ENCODE results near the gene PDZK1. TPM values are rescaled to one million over a fixed set of nuclear protein-coding genes. Genes with fewer than 3 reads are reported as not detected.

Gene PDZK1
- total RNA-seq, 1 experiment from 2014 or later, result not detected

GRCh38 chr1:145702052-145702451 lies 5.1 kb downstream of the PDZK1 start:
- Histone ChIP-seq H3K79me2 (ENCODE audit: low read length) (no peaks in the 10 kb centered on the region), H3K9me3 (ENCODE audit: low read length) (no peaks in the 10 kb centered on the region), H3K4me1 (ENCODE audit: low read length) (peaks cover 3% of the 10 kb centered on the region), H3K36me3 (ENCODE audit: insufficient read depth, low read length) (no peaks in the 10 kb centered on the region), H3K4me2 (ENCODE audit: low read depth, low read length, poor library complexity, severe bottlenecking) (no peak overlapping the region), H3K27me3 (ENCODE audit: low read length) (no peaks in the 10 kb centered on the region), H3K4me3 (ENCODE audit: low read length) (no peak overlapping the region), H4K20me1 (ENCODE audit: insufficient read depth, low read depth, low read length) (no peaks in the 10 kb centered on the region), H2AFZ (ENCODE audit: low read length) (no peak overlapping the region), H3K9ac (ENCODE audit: low read length) (no peak overlapping the region), H3K27ac (ENCODE audit: low read length) (no peak overlapping the region), H3K9me2 (replicated peaks; ENCODE audit: insufficient read depth, low read length) (no peaks in the 10 kb centered on the region)
- DNase-seq, result no peak

GRCh38 chr1:145701306-145701862 lies 5.8 kb downstream of the PDZK1 start:
- Histone ChIP-seq H3K27ac (ENCODE audit: low read length) (no peak overlapping the region), H3K79me2 (ENCODE audit: low read length) (no peaks in the 10 kb centered on the region), H3K4me3 (ENCODE audit: low read length) (no peak overlapping the region), H3K36me3 (ENCODE audit: insufficient read depth, low read length) (no peaks in the 10 kb centered on the region), H3K4me1 (ENCODE audit: low read length) (peaks cover 3% of the 10 kb centered on the region), H3K9ac (ENCODE audit: low read length) (no peak overlapping the region), H3K9me2 (replicated peaks; ENCODE audit: insufficient read depth, low read length) (no peaks in the 10 kb centered on the region), H2AFZ (ENCODE audit: low read length) (no peak overlapping the region), H3K9me3 (ENCODE audit: low read length) (no peaks in the 10 kb centered on the region), H4K20me1 (ENCODE audit: insufficient read depth, low read depth, low read length) (no peaks in the 10 kb centered on the region), H3K4me2 (ENCODE audit: low read depth, low read length, poor library complexity, severe bottlenecking) (no peak overlapping the region), H3K27me3 (ENCODE audit: low read length) (no peaks in the 10 kb centered on the region)
- DNase-seq, result no peak

GRCh38 chr1:145696630-145696960 lies 10.6 kb downstream of the PDZK1 start:
- Histone ChIP-seq H3K9me3 (ENCODE audit: low read length) (no peaks in the 10 kb centered on the region), H3K27me3 (ENCODE audit: low read length) (no peaks in the 10 kb centered on the region), H3K9me2 (replicated peaks; ENCODE audit: insufficient read depth, low read length) (no peaks in the 10 kb centered on the region), H3K9ac (ENCODE audit: low read length) (no peak overlapping the region), H4K20me1 (ENCODE audit: insufficient read depth, low read depth, low read length) (no peaks in the 10 kb centered on the region), H3K27ac (ENCODE audit: low read length) (no peak overlapping the region), H3K79me2 (ENCODE audit: low read length) (no peaks in the 10 kb centered on the region), H3K36me3 (ENCODE audit: insufficient read depth, low read length) (no peaks in the 10 kb centered on the region), H3K4me1 (ENCODE audit: low read length) (no peaks in the 10 kb centered on the region), H3K4me3 (ENCODE audit: low read length) (no peak overlapping the region), H3K4me2 (ENCODE audit: low read depth, low read length, poor library complexity, severe bottlenecking) (no peak overlapping the region), H2AFZ (ENCODE audit: low read length) (no peak overlapping the region)
- no peak for DNase-seq

DNA sequence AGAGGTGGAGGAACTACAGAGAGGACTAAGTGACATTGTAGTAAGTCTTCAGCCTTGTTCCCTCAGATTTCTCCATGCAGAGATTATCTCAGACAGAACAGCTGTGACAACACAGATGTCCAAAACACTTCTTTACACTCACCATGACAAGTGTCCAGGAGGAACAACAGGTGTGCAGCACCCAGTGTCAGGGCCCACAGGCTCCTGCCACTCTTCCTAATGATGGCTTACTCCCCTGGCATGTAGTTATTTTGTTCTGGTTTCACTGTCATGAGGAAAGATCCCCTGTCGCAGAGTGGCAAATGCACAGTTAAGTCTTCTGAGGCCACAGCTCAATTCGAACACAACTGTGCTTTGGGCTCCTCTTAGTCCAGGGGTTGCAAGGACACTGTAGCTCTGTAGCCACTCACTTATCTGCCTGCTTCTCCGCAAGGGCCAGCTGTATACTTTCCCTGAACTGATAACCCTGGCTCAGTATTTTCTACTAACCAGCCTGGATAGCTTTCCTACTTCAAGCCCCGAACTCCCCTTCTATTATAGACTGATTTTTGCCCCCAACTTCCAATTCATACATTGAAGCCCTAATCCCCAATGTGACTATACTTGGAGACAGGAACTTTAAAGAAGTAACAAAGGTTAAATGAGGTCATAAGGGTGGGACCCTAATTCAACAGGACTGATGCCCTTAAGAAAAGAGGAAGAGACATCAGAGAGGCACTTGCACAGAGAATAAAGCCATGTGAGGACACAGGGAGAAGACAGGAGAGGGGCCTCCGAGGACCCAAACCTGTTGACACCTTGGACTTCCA lies 11.1 kb downstream of the PDZK1 start:
- Histone ChIP-seq H3K9me2 (replicated peaks; ENCODE audit: insufficient read depth, low read length) (no peaks in the 10 kb centered on the region), H2AFZ (ENCODE audit: low read length) (no peak overlapping the region), H3K27me3 (ENCODE audit: low read length) (no peaks in the 10 kb centered on the region), H3K79me2 (ENCODE audit: low read length) (no peaks in the 10 kb centered on the region), H3K27ac (ENCODE audit: low read length) (no peak overlapping the region), H3K4me3 (ENCODE audit: low read length) (no peak overlapping the region), H4K20me1 (ENCODE audit: insufficient read depth, low read depth, low read length) (no peaks in the 10 kb centered on the region), H3K9ac (ENCODE audit: low read length) (no peak overlapping the region), H3K4me1 (ENCODE audit: low read length) (no peaks in the 10 kb centered on the region), H3K9me3 (ENCODE audit: low read length) (no peaks in the 10 kb centered on the region), H3K4me2 (ENCODE audit: low read depth, low read length, poor library complexity, severe bottlenecking) (no peak overlapping the region), H3K36me3 (ENCODE audit: insufficient read depth, low read length) (no peaks in the 10 kb centered on the region)
- no peak for DNase-seq

DNA sequence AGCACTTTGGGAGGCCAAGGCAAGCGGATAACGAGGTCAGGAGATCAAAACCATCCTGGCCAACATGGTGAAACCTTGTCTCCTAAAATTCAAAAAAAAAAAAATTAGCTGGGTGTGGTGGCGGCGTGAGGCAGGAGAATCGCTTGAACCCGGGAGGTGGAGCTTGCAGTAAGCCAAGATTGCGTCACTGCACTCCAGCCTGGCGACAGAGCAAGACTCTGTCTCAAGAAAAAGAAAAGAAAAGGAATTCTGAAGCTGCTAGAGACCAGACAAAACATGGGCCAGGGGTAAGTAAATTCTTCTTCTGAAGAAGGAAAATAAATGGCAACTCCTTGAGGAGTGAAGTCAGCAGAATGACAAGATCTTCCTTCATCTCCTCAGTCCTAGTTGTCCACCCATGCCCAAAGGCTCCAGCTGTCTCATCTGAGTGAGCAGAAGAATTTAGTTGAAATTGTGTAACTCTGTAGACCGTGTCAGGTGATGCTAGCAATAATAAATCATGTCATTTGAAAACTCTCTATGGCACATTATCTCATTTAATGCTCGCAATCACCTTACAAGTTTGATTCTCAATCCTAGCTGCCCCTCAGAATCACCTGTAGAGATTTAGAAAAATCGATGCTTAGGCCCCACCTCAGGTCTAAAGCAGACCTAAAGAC lies 14.3 kb downstream of the PDZK1 start:
- DNase-seq, result no peak
- no peak overlapping the region for H3K27ac ChIP-seq (ENCODE audit: low read length)

GRCh38 chr1:145690587-145691558 lies 16.3 kb downstream of the PDZK1 start:
- no peaks in the 10 kb centered on the region for H3K27me3 ChIP-seq (ENCODE audit: low read length)
- H3K9ac ChIP-seq (ENCODE audit: low read length), result no peak overlapping the region
- no peak overlapping the region for H2AFZ ChIP-seq (ENCODE audit: low read length)
- no peak overlapping the region for H3K27ac ChIP-seq (ENCODE audit: low read length)
- H3K79me2 ChIP-seq (ENCODE audit: low read length), result no peaks in the 10 kb centered on the region
- H3K4me3 ChIP-seq (ENCODE audit: low read length), result no peak overlapping the region
- DNase-seq, result no peak
- no peak overlapping the region for H3K4me2 ChIP-seq (ENCODE audit: low read depth, low read length, poor library complexity, severe bottlenecking)
- no peaks in the 10 kb centered on the region for H3K9me2 ChIP-seq (replicated peaks; ENCODE audit: insufficient read depth, low read length)
- H3K4me1 ChIP-seq (ENCODE audit: low read length), result no peaks in the 10 kb centered on the region
- H4K20me1 ChIP-seq (ENCODE audit: insufficient read depth, low read depth, low read length), result no peaks in the 10 kb centered on the region
- no peaks in the 10 kb centered on the region for H3K9me3 ChIP-seq (ENCODE audit: low read length)
- H3K36me3 ChIP-seq (ENCODE audit: insufficient read depth, low read length), result no peaks in the 10 kb centered on the region

More for the DNA sequence above, 14.3 kb downstream of the PDZK1 start:
- no peaks in the 10 kb centered on the region for H3K79me2 ChIP-seq (ENCODE audit: low read length)
- H3K9me2 ChIP-seq (replicated peaks; ENCODE audit: insufficient read depth, low read length), result no peaks in the 10 kb centered on the region
- H3K36me3 ChIP-seq (ENCODE audit: insufficient read depth, low read length), result no peaks in the 10 kb centered on the region
- H3K4me2 ChIP-seq (ENCODE audit: low read depth, low read length, poor library complexity, severe bottlenecking), result no peak overlapping the region
- H3K4me3 ChIP-seq (ENCODE audit: low read length), result no peak overlapping the region
- H4K20me1 ChIP-seq (ENCODE audit: insufficient read depth, low read depth, low read length), result no peaks in the 10 kb centered on the region
- no peaks in the 10 kb centered on the region for H3K4me1 ChIP-seq (ENCODE audit: low read length)
- H3K9me3 ChIP-seq (ENCODE audit: low read length), result no peaks in the 10 kb centered on the region
- H3K27me3 ChIP-seq (ENCODE audit: low read length), result no peaks in the 10 kb centered on the region
- H3K9ac ChIP-seq (ENCODE audit: low read length), result no peak overlapping the region
- H2AFZ ChIP-seq (ENCODE audit: low read length), result no peak overlapping the region

DNA sequence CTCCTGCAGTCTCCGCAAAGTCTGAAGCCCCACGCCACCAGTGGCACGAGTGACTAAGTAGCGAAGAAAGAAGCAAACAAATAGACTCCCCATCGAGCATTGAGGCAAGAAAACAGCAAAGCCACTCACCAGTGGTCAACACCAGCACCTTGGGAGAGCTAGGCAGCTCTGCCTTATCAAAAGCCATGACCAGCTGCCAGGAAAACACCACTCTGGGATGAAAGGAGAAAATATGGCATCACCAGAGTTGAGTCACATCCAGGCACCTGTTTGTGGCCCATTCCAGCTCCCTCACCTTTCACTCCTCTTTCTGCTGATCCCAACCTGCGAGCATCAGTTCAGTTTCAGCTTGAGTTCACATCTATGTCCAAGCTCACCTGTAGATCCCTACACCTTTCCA lies 17.2 kb downstream of the PDZK1 start:
- H2AFZ ChIP-seq (ENCODE audit: low read length), result no peak overlapping the region
- H3K9me2 ChIP-seq (replicated peaks; ENCODE audit: insufficient read depth, low read length), result no peaks in the 10 kb centered on the region
- no peaks in the 10 kb centered on the region for H3K79me2 ChIP-seq (ENCODE audit: low read length)
- no peaks in the 10 kb centered on the region for H3K27me3 ChIP-seq (ENCODE audit: low read length)
- H3K27ac ChIP-seq (ENCODE audit: low read length), result no peak overlapping the region
- no peaks in the 10 kb centered on the region for H3K9me3 ChIP-seq (ENCODE audit: low read length)
- no peak overlapping the region for H3K9ac ChIP-seq (ENCODE audit: low read length)
- no peaks in the 10 kb centered on the region for H3K4me1 ChIP-seq (ENCODE audit: low read length)
- H3K4me3 ChIP-seq (ENCODE audit: low read length), result no peak overlapping the region
- H3K4me2 ChIP-seq (ENCODE audit: low read depth, low read length, poor library complexity, severe bottlenecking), result no peak overlapping the region
- no peak for DNase-seq
- no peaks in the 10 kb centered on the region for H4K20me1 ChIP-seq (ENCODE audit: insufficient read depth, low read depth, low read length)
- no peaks in the 10 kb centered on the region for H3K36me3 ChIP-seq (ENCODE audit: insufficient read depth, low read length)

- Histone ChIP-seq H3K79me2 (ENCODE audit: low read length) (no peaks in the 10 kb centered on the region), H3K9me2 (replicated peaks; ENCODE audit: insufficient read depth, low read length) (no peaks in the 10 kb centered on the region), H3K4me1 (ENCODE audit: low read length) (no peaks in the 10 kb centered on the region), H3K27me3 (ENCODE audit: low read length) (no peaks in the 10 kb centered on the region), H3K4me3 (ENCODE audit: low read length) (no peak overlapping the region), H3K27ac (ENCODE audit: low read length) (no peak overlapping the region), H3K9ac (ENCODE audit: low read length) (no peak overlapping the region), H3K36me3 (ENCODE audit: insufficient read depth, low read length) (no peaks in the 10 kb centered on the region), H3K9me3 (ENCODE audit: low read length) (no peaks in the 10 kb centered on the region), H3K4me2 (ENCODE audit: low read depth, low read length, poor library complexity, severe bottlenecking) (no peak overlapping the region), H4K20me1 (ENCODE audit: insufficient read depth, low read depth, low read length) (no peaks in the 10 kb centered on the region), H2AFZ (ENCODE audit: low read length) (no peak overlapping the region)
- no peak for DNase-seq
These were observed 18.2 kb downstream of the PDZK1 start for GRCh38 chr1:145688924-145689323.
